Erythroblast (primary cell): ENCODE data around the gene DONSON.
"Not testable (repeated sequence)": the region's sequence is repeated elsewhere in the genome, so short reads cannot be mapped to it uniquely, and the experiment has no call there.

Experiments used
- DNase-seq, 2 experiments: peaks; one replicate each; lab custom pipeline; 2025; lab: John Stamatoyannopoulos, UW
- GATA1 ChIP-seq: IDR thresholded peaks from 2 replicates; pipeline ENCODE4 v1.6.1; 2011; ENCODE audit warnings: low read depth, mild to moderate bottlenecking, control low read depth, low read length, moderate library complexity
- POLR2A ChIP-seq: IDR thresholded peaks from 2 replicates; pipeline ENCODE4 v1.6.1; 2011; ENCODE audit warnings: mild to moderate bottlenecking, low read length

Gene DONSON

GRCh38 chr21:33588485-33589335 lies at the start of gene DONSON:
TSS of gene DONSON (minus strand) at chr21:33588684. CDS start at chr21:33588641, 43 bp downstream.
- TF ChIP-seq POLR2A (peak; percentile 77), GATA1 (no peak)
- DNase-seq = peak; percentile 90 to 96

DNA sequence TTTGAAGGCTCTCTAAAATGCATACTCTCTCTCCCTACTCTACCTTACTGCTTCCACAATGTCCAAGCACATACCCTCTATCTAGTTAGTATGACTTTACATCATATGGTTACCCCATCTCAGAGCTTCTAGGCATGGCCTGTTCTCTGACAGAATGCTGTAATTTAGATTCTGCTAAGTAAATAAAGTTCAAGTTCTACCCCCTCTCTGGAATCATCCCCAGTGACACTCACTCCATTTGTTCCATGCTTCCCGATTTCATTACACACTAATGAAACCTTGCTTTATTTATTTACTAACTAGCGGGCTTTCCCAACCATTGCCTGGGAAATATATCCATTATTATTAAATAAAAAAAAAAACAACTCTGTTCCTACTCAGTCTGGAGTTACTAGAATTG lies 45.8 kb upstream of the DONSON start:
- TF ChIP-seq GATA1 = no peak
- no peak for TF ChIP-seq POLR2A
- no peak for DNase-seq

GRCh38 chr21:33626151-33626550 lies 37.7 kb upstream of the DONSON start:
- not testable (repeated sequence) for DNase-seq

GRCh38 chr21:33622253-33622652 lies 33.8 kb upstream of the DONSON start:
- TF ChIP-seq POLR2A (no peak), GATA1 (no peak)
- DNase-seq = no peak

- no peak for TF ChIP-seq GATA1
- TF ChIP-seq POLR2A = no peak
- no peak for DNase-seq
Measured at GRCh38 chr21:33619726-33620125, 31.2 kb upstream of the DONSON start.

DNA sequence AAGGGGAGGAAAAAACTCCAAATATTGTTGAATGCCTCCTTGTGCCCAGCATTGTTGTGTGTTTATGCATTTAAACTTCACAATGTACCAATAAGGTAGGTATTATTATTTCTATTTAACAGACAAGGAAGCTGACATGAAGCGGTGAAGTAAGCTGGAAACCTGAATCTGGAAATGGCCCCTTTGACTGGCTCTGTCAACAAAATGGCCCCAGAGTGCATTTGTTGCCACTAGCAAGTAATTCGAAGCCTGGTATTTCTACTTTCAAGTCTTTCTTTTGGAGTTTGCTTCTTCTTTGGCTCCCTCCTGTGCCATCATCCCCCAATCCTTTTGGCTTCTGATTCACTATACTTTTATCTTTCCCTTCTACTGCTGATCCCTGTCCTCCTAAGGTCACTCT lies 29.9 kb upstream of the DONSON start:
- DNase-seq = no peak
- TF ChIP-seq GATA1 = no peak
- no peak for TF ChIP-seq POLR2A

DNA sequence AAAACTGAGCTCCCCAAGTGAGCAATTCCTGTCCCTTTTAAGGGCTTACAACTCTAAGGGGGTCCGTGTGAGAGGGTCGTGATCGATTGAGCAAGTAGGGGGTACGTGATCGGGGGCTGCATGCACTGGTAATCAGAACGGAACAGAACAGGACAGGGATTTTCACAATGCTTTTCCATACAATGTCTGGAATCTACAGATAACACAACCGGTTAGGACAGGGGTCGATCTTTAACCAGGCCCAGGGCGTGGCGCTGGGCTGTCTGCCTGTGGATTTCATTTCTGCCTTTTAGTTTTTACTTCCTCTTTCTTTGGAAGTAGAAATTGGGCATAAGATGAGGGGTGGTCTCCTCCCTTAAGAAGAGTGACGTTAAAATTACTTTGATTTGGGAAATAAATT lies 29.1 kb upstream of the DONSON start:
- not testable (repeated sequence) for DNase-seq

DNA sequence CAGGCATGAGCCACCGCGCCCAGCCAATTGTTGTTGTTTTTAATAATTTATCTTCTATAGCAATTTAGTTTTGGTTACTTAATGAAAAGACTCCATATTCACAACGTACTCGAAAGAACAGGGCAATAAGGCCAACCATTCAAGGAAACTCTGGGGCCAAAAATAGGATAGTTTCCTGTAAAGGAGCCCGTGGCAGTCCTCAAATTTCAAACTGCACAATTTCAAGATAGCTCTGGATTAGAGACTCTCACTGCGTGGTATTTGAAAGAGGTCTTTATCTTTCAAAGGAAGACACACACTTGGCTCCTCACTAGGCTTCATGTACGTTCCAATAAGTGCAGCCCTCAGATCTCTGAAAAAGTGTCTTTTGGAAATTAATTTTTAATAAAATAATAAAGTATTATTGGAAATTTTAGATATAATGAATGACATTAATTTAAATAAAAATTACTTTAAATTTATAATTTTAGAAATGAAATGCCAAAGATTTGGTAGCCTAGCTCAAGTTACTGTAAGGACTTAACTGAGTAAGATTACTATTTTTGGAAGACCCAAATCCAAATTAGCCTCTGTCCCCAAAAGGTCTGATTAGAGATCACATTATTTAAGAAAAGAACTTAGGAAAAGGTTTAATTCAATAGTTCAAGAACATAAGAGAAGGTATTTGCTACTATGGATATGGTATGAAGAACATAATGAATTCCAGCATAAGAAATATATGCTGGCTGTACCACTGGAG lies 22.7 kb upstream of the DONSON start:
- no peak for TF ChIP-seq GATA1
- no peak for DNase-seq

- no peak for TF ChIP-seq POLR2A
- no peak for TF ChIP-seq GATA1
- no peak for DNase-seq
Measured at GRCh38 chr21:33608559-33608958, 20.1 kb upstream of the DONSON start.

- TF ChIP-seq GATA1 (no peak), POLR2A (no peak)
- no peak for DNase-seq
Measured at GRCh38 chr21:33598051-33598450, 9.6 kb upstream of the DONSON start.

- DNase-seq = peak; percentile 72 to 75
- TF ChIP-seq GATA1 = no peak
- no peak for TF ChIP-seq POLR2A
Measured at GRCh38 chr21:33587792-33588484, 546 bp downstream of the DONSON start.

DNA sequence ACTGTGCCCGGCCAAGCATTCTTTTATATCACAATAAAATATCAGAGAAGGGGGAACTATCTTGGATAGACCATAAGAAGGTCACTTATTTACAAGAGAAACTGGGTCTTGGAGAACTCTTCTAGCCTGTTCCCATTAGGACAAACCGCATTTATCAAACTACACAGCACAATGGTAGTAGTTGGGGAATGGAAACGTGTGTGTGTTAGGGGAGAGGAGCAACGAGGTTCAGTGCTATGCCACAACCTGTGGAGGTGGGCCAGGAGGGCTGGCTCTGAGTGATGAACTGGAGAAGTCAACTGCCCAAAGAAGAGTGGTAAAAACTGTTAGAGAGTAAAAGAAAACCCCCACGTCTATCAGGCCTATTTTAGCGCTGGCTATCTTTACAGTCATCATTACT lies 1.6 kb downstream of the DONSON start:
- no peak for TF ChIP-seq GATA1
- TF ChIP-seq POLR2A = no peak
- DNase-seq = peak in 1 of 2 experiments; percentile 18

GRCh38 chr21:33584455-33584854 lies 4.0 kb downstream of the DONSON start:
- peak in 1 of 2 experiments; percentile 46 for DNase-seq
- TF ChIP-seq GATA1 (no peak), POLR2A (no peak)
